ENCODE data around the gene SLC38A6.

The SLC38A6 gene

GRCh38 chr14:60977847-60978246 lies 3.2 kb upstream of the SLC38A6 start:
- no peak for DNase-seq (ENCODE audit: low read depth)

GRCh38 chr14:60981633-60982455 lies 799 bp downstream of the SLC38A6 start:
- DNase-seq (ENCODE audit: low read depth) = peak; percentile 85

GRCh38 chr14:60984196-60984595 lies 3.2 kb downstream of the SLC38A6 start:
- no peak for DNase-seq (ENCODE audit: low read depth)

- DNase-seq (ENCODE audit: low read depth) = no peak
Measured at GRCh38 chr14:60986500-60986899, 5.5 kb downstream of the SLC38A6 start.

- no peak for DNase-seq (ENCODE audit: low read depth)
Measured at GRCh38 chr14:60989599-60989998, 8.6 kb downstream of the SLC38A6 start.

- DNase-seq (ENCODE audit: low read depth) = no peak
Measured at GRCh38 chr14:60998617-60999016, 17.6 kb downstream of the SLC38A6 start.

GRCh38 chr14:60999536-60999935 lies 18.5 kb downstream of the SLC38A6 start:
- DNase-seq (ENCODE audit: low read depth) = no peak

- peak; percentile 81 for DNase-seq (ENCODE audit: low read depth)
Measured at GRCh38 chr14:61003571-61003970, 22.5 kb downstream of the SLC38A6 start.

GRCh38 chr14:61019537-61019936 lies 38.5 kb downstream of the SLC38A6 start:
- DNase-seq (ENCODE audit: low read depth) = no peak

GRCh38 chr14:61025251-61026223 lies 44.5 kb downstream of the SLC38A6 start:
- peak; percentile 83 for DNase-seq (ENCODE audit: low read depth)

GRCh38 chr14:61026526-61026925 lies 45.5 kb downstream of the SLC38A6 start:
- DNase-seq (ENCODE audit: low read depth) = no peak

- no peak for DNase-seq (ENCODE audit: low read depth)
Measured at GRCh38 chr14:61031026-61031425, 50.0 kb downstream of the SLC38A6 start.

- no peak for DNase-seq (ENCODE audit: low read depth)
Measured at GRCh38 chr14:61033054-61033453, 52.0 kb downstream of the SLC38A6 start.

GRCh38 chr14:61033855-61034254 lies 52.8 kb downstream of the SLC38A6 start:
- peak; percentile 57 for DNase-seq (ENCODE audit: low read depth)

- no peak for DNase-seq (ENCODE audit: low read depth)
Measured at GRCh38 chr14:61034416-61035120, 53.5 kb downstream of the SLC38A6 start.

GRCh38 chr14:61037215-61037614 lies 56.2 kb downstream of the SLC38A6 start:
- no peak for DNase-seq (ENCODE audit: low read depth)

GRCh38 chr14:61041704-61042103 lies 60.7 kb downstream of the SLC38A6 start:
- no peak for DNase-seq (ENCODE audit: low read depth)

GRCh38 chr14:61042220-61042619 lies 61.2 kb downstream of the SLC38A6 start:
- no peak for DNase-seq (ENCODE audit: low read depth)

GRCh38 chr14:61043506-61043905 lies 62.5 kb downstream of the SLC38A6 start:
- no peak for DNase-seq (ENCODE audit: low read depth)

GRCh38 chr14:61047021-61047420 lies 66.0 kb downstream of the SLC38A6 start:
- DNase-seq (ENCODE audit: low read depth) = no peak

GRCh38 chr14:61048640-61049039 lies 67.6 kb downstream of the SLC38A6 start:
- no peak for DNase-seq (ENCODE audit: low read depth)

- DNase-seq (ENCODE audit: low read depth) = no peak
Measured at GRCh38 chr14:61050417-61050816, 69.4 kb downstream of the SLC38A6 start.

Measured in iris pigment epithelial cell (primary cell).